SK-N-SH (cell line): ENCODE results near the gene SECTM1. TPM values are rescaled to one million over a fixed set of nuclear protein-coding genes. Genes with fewer than 3 reads are reported as not detected.

Source experiments
- CTCF ChIA-PET: fragments of 300-600, 350-600 bp; formaldehyde crosslinking; extraction: SDS; loops from one replicate; lab custom pipeline; 2021; lab: Yijun Ruan, JAX
- POLR2A ChIA-PET: fragments of 350-600 bp; sonication (Branson Sonifier 250); formaldehyde crosslinking; extraction: SDS; loops from one replicate; lab custom pipeline; 2020; ENCODE audit warnings: antibody characterized with exemption, inconsistent platforms; lab: Yijun Ruan, JAX
- DNase-seq: peaks from one replicate; pipeline ENCODE4 v3.0.0; 2012
- H2AFZ ChIP-seq: fragments of 200-600 bp; sonication (generic); 2 replicates; pipeline ENCODE4 v1.8.1; 2016; ENCODE audit warnings: antibody characterized with exemption, mild to moderate bottlenecking, low read depth
- H3F3A ChIP-seq: fragments of 200-600 bp; sonication (generic); replicated peaks from 2 replicates; pipeline ENCODE3; 2016; ENCODE audit warnings: antibody characterized with exemption, mild to moderate bottlenecking; ENCODE audit not compliant: insufficient read depth
- H3K27ac ChIP-seq, 2 experiments: fragments of 200-500 bp in 1 of 2; fragments of 200-600 bp in 1 of 2; sonication (Bioruptor generic) in 1 of 2; sonication (generic), shearing (Covaris generic) in 1 of 2; 2 replicates each; pipeline versions ENCODE4 v1.5.1 to v1.6.1; 2014 to 2016; ENCODE audit warnings: low read depth in 2 of 2, inconsistent platforms in 1 of 2, low read length in 1 of 2, mild to moderate bottlenecking in 1 of 2, mixed read lengths in 1 of 2
- H3K27me3 ChIP-seq: fragments of 200-600 bp; sonication (generic), shearing (Covaris generic); 2 replicates; pipeline ENCODE4 v1.6.1; 2016; ENCODE audit warnings: mixed run types; ENCODE audit not compliant: insufficient read depth
- H3K36me3 ChIP-seq, 2 experiments: fragments of 200-500 bp in 1 of 2; fragments of 200-600 bp in 1 of 2; sonication (Bioruptor generic) in 1 of 2; sonication (generic) in 1 of 2; replicated peaks in 1 of 2; 2 replicates each; pipeline versions ENCODE3 to v1.5.1; 2014 to 2016; ENCODE audit warnings: low read length in 1 of 2, mild to moderate bottlenecking in 1 of 2; ENCODE audit not compliant: insufficient read depth in 2 of 2, control insufficient read depth in 1 of 2
- H3K4me1 ChIP-seq, 2 experiments: fragments of 200-500 bp in 1 of 2; fragments of 200-600 bp in 1 of 2; sonication (Bioruptor generic) in 1 of 2; sonication (generic), shearing (Covaris generic) in 1 of 2; 2 replicates each; pipeline versions ENCODE4 v1.5.1 to v1.6.1; 2014 to 2016; ENCODE audit warnings: low read depth in 1 of 2, low read length in 1 of 2, mixed run types in 1 of 2; ENCODE audit not compliant: insufficient read depth in 2 of 2, control insufficient read depth in 1 of 2
- H3K4me2 ChIP-seq: fragments of 200-600 bp; sonication (generic), shearing (Covaris generic); 2 replicates; pipeline ENCODE4 v1.6.1; 2017; ENCODE audit warnings: mixed run types
- H3K4me3 ChIP-seq, 2 experiments: fragments of 200-500 bp in 1 of 2; fragments of 200-600 bp in 1 of 2; sonication (Bioruptor generic) in 1 of 2; sonication (generic), shearing (Covaris generic) in 1 of 2; 2 replicates each; pipeline versions ENCODE4 v1.5.1 to v1.8.1; 2014 to 2016; ENCODE audit warnings: low read depth in 2 of 2, inconsistent platforms in 1 of 2, low read length in 1 of 2, mild to moderate bottlenecking in 1 of 2, mixed read lengths in 1 of 2, moderate library complexity in 1 of 2
- H3K79me2 ChIP-seq: fragments of 200-600 bp; sonication (generic); 2 replicates; pipeline ENCODE4 v1.8.1; 2017; ENCODE audit warnings: mild to moderate bottlenecking; ENCODE audit not compliant: insufficient read depth
- H3K9ac ChIP-seq: fragments of 200-600 bp; sonication (generic); 2 replicates; pipeline ENCODE4 v1.6.1; 2017; ENCODE audit warnings: mixed run types
- H3K9me2 ChIP-seq: fragments of 200-600 bp; sonication (generic); 2 replicates; pipeline ENCODE4 v1.6.1; 2017; ENCODE audit warnings: mixed run types
- H3K9me3 ChIP-seq: fragments of 200-600 bp; sonication (generic); 2 replicates; pipeline ENCODE4 v1.6.1; 2017; ENCODE audit warnings: mixed run types, mild to moderate bottlenecking, moderate library complexity
- H4K20me1 ChIP-seq: fragments of 200-600 bp; sonication (generic); 2 replicates; pipeline ENCODE4 v1.6.1; 2017; ENCODE audit warnings: mild to moderate bottlenecking, mixed run types; ENCODE audit not compliant: insufficient read depth
- ELF1 ChIP-seq: IDR thresholded peaks from 2 replicates; pipeline ENCODE4 v1.4.0; 2012
- FOXJ3 ChIP-seq: sonication (generic); formaldehyde crosslinking; IDR thresholded peaks from 2 replicates; pipeline ENCODE4 v1.5.1; 2020; ENCODE audit warnings: mild to moderate bottlenecking, missing genetic modification reagents
- MAX ChIP-seq: IDR thresholded peaks from 2 replicates; pipeline ENCODE4 v1.4.0; 2012; ENCODE audit warnings: low read depth
- POLR2AphosphoS5 ChIP-seq: IDR thresholded peaks from 2 replicates; pipeline ENCODE4 v1.6.1; 2012; ENCODE audit warnings: low read depth, low read length
- RAD21 ChIP-seq: IDR thresholded peaks from 2 replicates; pipeline ENCODE4 v1.6.1; 2012; ENCODE audit warnings: mild to moderate bottlenecking, low read length
- TCF12 ChIP-seq: IDR thresholded peaks from 2 replicates; pipeline ENCODE4 v1.4.0; 2012
- USF2 ChIP-seq: fragments of 150-350 bp; IDR thresholded peaks from 2 replicates; pipeline ENCODE4 v1.6.1; 2017; ENCODE audit warnings: antibody characterized with exemption, low read length, low read depth, borderline replicate concordance
- YY1 ChIP-seq: IDR thresholded peaks from 2 replicates; pipeline ENCODE4 v1.4.0; 2012; ENCODE audit warnings: low read depth, mild to moderate bottlenecking
- WGBS: methylation state at CpG from one replicate; pipeline ENCODE4 v1.1.6; 2017; ENCODE audit warnings: low lambda C conversion rate; 5-methylcytosine and 5-hydroxymethylcytosine counted together
- polyA plus RNA-seq, 3 experiments: library from polyadenylated mRNA; depleted of rRNA; stranded (reverse); fragments of >200 nt; gene quantifications; 2 replicates each; pipeline ENCODE4 v1.2.3, GENCODE V29; 2012

The SECTM1 gene
- polyA plus RNA-seq, 1 of the 3 experiments (the other 2 are of a cell fraction) = 3.8 TPM

GRCh38 chr17:82371333-82372248 lies 38.0 kb upstream of the SECTM1 start, which contains the start of gene UTS2R:
Gene UTS2R (plus strand): TSS chr17:82371765. CDS start chr17:82374325, 2,560 bp downstream.
- Histone ChIP-seq H2AFZ (no peak within 1 kb of the TSS), H3K4me1 (peaks cover 3 to 18% of the 10 kb centered on the region in 2 experiments; a peak in 2 of 4 replicates), H3K27me3 (peaks cover 65% of the 10 kb centered on the region), H3K9ac (no peak within 1 kb of the TSS), H3K9me3 (no peaks in the 10 kb centered on the region), H3K36me3 (no peaks in the 10 kb centered on the region), H3K27ac (no peak within 1 kb of the TSS), H3F3A (peaks cover 10% of the 10 kb centered on the region), H3K79me2 (no peaks in the 10 kb centered on the region), H3K4me3 (peak within 1 kb of the TSS; percentile 29 to 51; a peak in 2 of 4 replicates), H3K4me2 (peak within 1 kb of the TSS; percentile 63), H3K9me2 (no peaks in the 10 kb centered on the region), H4K20me1 (no peaks in the 10 kb centered on the region)
- peak; percentile 79 for DNase-seq
- TF ChIP-seq ELF1 (no peak), RAD21 (no peak), YY1 (no peak), TCF12 (no peak), POLR2AphosphoS5 (no peak), MAX (no peak)
- 11% methylated on average over 53 of the region's 109 CpGs for WGBS
- CTCF ChIA-PET = interaction anchor here (0.8 to 2.4 kb wide), 16 partner anchors 9 to 136 kb away, joined by 3 to 12 read pairs (median 6); partner anchors contain the start of gene TEX19
- POLR2A ChIA-PET = no interaction called here

GRCh38 chr17:82370471-82371332 lies 37.1 kb upstream of the SECTM1 start:
- POLR2A ChIA-PET = interaction anchor here (0.8 to 1.3 kb wide), 3 partner anchors 14 to 87 kb away, joined by 3 to 5 read pairs (median 3); partner anchors contain the start of gene OGFOD3
- H3F3A ChIP-seq = peaks cover 10% of the 10 kb centered on the region
- no peak for TF ChIP-seq ELF1
- TF ChIP-seq USF2 = no peak
- TF ChIP-seq FOXJ3 (CRISPR knock-in tag) = no peak
- no peak for TF ChIP-seq RAD21
- peak overlapping the region; percentile 4 to 51; a peak in 2 of 4 replicates for H3K4me3 ChIP-seq
- H3K9ac ChIP-seq = no peak overlapping the region
- H2AFZ ChIP-seq = no peak overlapping the region
- no peak overlapping the region for H3K27ac ChIP-seq
- CTCF ChIA-PET = interaction anchor here (0.5 to 2.3 kb wide), 17 partner anchors 9 to 340 kb away, joined by 3 to 12 read pairs (median 5); partner anchors contain the start of gene TEX19
- peak overlapping the region; percentile 63 for H3K4me2 ChIP-seq
- no peaks in the 10 kb centered on the region for H3K9me3 ChIP-seq
- 37% methylated on average over 37 of the region's 38 CpGs for WGBS
- no peaks in the 10 kb centered on the region for H3K9me2 ChIP-seq
- H3K79me2 ChIP-seq = no peaks in the 10 kb centered on the region
- H3K36me3 ChIP-seq = no peaks in the 10 kb centered on the region
- H3K4me1 ChIP-seq = peaks cover 3 to 18% of the 10 kb centered on the region in 2 experiments; a peak in 2 of 4 replicates
- peaks cover 56% of the 10 kb centered on the region for H3K27me3 ChIP-seq
- H4K20me1 ChIP-seq = no peaks in the 10 kb centered on the region
- DNase-seq = peak; percentile 51
